Stimulated activated CD8-positive, alpha-beta memory T cell treated with anti-CD3 and anti-CD28 coated beads, Interleukin-7, amount 100 ng/mL, for 1 hour (primary cell): ENCODE measurements around the gene UNC13B.
"Not testable (repeated sequence)": the region's sequence is repeated elsewhere in the genome, so short reads cannot be mapped to it uniquely, and the experiment has no call there.

ENCODE experiments used
- DNase-seq, 2 donors: peaks; one replicate each; pipeline ENCODE4 v3.0.0-alpha.2; 2020; ENCODE audit warnings: low read depth in 2 of 2

Gene UNC13B

DNA sequence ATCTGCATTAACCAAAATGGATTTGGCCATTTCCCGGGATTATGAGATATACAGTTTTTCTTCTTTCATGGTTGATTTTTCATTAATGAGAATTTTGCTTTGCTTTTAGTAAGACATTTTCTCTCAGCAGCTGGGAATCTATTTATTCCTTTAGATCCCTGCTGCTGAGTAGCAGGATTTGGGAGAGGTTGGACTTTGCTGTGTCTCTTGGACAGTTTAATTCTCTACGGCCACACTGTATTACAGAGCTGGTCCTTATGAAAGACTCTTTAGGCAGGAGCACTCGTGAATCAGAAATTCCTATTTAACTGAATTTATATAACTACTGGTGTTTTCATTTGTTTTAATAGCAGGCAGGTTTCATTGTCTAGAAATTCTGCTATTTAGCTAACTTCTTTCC, 1.6 kb downstream of the UNC13B start:
- DNase-seq, result no peak

DNA sequence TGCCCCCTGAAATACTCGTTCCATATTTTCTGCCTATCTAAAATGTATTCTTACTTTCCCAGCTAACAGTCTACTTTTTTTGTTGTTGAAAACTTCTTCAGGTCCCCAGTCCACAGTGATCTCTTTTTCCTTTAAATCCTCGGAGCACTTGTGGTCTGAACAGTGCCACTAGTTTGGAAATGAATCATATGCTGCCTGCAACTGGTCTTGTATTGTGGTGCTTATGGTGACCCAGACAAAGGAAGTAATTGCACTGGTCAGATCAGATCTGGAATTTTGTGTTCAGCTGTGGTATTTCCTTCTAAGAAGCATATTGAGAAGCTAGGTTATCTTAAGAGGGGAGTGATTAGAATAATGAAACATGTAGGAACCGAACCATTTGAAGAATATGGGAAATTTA, 2.9 kb downstream of the UNC13B start:
- DNase-seq, result no peak

DNA sequence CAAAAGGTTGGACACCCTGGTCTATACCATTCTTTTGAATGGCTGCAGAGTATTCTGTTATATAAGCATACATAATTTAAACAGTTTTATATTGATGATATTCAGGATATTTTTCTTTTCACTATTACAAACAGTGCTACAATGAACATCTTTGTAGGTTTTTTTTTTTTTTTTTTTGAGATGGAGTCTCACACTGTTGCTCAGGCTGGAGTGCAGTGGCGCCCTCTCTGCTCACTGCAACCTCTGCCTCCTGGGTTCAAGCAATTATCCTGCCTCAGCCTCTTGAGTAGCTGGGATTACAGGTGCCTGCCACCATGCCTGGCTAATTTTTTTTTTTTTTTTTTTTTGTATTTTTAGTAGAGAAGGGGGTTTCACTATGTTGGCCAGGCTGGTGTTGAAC, 5.6 kb downstream of the UNC13B start:
- not testable (repeated sequence) for DNase-seq

DNA sequence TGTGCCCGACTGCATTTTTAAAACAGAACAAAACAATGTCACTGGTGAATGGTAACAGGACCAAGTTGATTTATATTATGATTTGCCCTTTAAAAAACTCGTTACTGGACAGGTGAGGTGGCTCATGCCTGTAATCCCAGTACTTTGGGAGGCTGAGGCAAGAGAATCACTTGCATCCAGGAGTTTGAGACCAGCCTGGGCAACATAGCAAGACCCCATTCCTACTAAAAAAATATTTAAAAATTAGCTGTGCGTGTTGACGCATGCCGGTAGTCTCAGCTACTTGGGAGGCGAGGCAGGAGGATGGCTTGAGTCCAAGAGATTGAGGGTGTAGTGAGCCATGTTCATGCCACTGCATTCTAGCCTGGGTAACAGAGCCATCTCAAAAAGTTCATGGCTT, 7.2 kb downstream of the UNC13B start:
- no peak for DNase-seq

DNA sequence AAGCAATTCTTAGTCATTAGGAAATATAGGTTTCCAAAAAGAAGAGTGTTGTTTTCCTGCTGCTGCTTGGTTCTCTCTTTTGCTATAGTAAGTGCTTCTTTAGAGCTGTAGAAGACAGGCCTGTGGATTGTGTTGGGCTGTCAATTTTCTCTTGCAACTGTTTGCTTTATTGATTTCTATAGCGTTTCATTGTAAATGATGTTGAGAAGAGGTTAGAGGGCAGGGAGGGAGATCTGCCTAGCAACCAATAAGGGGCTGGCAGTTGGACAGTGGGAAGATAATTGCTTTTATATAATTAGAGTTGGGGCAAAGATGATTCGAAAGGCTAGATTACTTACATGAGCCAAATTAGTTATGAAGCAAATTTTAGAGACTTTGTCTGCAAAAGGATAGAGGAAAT, 11.1 kb downstream of the UNC13B start:
- DNase-seq, result no peak

DNA sequence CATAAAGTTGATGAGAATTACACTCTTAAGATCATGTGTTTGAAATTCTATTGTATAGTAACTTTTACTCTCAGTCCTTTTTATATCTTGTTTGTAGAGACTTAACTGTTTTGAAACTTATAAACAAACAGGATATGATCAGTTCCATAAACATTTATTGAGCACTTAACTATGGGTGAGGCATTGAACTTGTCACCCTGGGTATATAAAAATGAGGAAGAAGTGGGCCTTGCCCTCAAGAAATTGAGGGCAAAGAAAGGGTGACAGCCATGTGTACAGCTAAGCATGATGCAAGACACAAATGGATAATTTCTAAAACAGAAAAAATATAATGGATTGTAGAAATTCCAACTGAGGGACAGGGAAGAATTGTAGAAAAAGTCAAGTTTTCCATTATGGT, 15.7 kb downstream of the UNC13B start:
- DNase-seq, result no peak

DNA sequence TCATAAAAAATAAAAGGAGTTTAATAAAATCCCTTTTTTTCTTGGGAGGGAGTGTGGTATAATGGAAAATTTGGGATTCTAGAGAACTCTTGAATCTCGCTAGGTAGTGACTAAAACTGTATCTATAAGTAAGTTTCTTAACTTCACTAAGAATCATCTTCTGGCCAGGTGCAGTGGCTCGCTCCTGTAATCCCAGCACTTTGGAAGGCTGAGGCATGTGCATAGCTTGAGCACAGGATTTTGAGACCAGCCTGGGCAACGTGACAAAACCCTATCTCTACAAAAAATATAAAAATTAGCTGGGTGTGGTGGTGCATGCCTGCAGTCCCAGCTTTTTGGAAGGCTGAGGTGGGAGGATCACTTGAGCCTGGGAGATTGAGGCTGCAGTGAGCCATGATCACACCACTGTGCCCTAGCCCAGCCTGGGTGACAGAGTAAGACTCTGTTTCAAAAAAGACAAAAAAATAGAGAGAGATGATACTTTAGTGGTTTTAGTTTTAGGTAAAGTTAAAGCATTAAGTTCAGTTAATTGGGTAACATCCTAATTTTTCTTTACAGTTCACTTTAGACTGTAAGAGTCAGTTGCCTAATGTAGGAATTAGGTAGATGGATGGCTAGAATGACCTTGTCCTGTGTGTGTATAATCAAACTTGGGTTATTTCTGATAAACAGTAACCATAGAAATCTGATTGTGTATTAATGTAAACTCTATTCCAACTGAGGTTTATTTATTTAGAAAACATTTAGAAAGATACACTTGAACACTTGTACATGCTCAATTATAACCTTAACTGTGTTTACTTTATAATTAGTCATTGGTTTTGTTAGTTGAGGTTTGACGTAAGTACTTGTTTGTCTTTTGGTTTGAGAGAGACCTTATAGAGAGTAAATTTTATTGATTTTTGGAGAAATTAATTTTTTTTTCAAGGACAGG, 17.8 kb downstream of the UNC13B start:
- no peak for DNase-seq

DNA sequence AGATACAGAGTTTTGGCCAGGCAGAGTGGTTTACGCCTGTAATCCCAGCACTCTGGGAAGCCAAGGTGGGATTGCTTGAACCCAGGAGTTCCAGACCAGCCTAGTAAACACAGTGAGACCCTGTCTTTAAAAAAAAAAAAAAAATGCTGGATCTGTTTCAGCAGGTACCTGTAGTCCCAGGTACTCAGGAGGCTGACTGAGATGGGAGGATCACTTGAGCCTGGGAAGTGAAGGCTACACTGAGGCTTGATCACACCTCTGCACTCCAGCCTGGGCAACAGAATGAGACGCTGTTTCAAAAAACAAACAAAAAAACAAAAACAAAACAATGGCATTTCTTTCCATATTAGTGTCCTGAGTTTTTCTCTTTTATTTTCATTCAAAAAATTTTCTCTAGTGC, 19.0 kb downstream of the UNC13B start:
- no peak for DNase-seq

DNA sequence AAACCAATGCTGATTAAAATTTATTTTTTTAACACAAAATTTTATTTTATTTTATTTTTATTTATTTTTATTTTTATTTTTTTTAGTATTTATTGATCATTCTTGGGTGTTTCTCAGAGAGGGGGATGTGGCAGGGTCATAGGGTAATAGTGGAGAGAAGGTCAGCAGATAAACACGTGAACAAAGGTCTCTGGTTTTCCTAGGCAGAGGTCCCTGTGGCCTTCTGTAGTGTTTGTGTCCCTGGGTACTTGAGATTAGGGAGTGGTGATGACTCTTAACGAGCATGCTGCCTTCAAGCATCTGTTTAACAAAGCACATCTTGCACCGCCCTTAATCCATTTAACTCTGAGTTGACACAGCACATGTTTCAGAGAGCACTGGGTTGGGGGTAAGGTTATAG, 20.6 kb downstream of the UNC13B start:
- DNase-seq, result not testable (repeated sequence)

DNA sequence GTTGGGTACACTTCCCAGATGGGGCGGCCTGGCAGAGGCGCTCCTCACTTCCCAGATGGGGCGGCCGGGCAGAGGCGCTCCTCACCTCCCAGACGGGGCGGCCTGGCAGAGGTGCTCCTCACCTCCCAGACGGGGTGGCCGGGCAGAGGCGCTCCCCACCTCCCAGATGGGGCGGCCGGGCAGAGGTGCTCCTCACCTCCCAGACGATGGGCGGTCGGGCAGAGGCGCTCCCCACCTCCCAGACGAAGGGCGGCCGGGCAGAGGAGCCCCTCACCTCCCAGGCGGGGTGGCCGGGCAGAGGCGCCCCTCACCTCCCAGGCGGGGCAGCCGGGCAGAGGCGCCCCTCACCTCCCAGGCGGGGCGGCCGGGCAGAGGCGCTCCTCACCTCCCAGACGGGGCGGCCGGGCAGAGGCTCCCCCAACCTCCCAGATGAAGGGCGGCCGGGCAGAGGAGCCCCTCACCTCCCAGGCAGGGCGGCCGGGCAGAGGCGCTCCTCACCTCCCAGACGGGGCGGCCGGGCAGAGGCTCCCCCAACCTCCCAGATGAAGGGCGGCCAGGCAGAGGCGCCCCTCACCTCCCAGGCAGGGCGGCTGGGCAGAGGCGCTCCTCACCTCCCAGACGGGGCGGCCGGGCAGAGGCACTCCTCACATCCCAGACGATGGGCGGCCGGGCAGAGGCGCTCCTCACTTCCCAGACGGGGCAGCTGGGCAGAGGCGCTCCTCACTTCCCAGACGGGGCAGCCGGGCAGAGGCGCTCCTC, 21.4 kb downstream of the UNC13B start:
- DNase-seq, result not testable (repeated sequence)

DNA sequence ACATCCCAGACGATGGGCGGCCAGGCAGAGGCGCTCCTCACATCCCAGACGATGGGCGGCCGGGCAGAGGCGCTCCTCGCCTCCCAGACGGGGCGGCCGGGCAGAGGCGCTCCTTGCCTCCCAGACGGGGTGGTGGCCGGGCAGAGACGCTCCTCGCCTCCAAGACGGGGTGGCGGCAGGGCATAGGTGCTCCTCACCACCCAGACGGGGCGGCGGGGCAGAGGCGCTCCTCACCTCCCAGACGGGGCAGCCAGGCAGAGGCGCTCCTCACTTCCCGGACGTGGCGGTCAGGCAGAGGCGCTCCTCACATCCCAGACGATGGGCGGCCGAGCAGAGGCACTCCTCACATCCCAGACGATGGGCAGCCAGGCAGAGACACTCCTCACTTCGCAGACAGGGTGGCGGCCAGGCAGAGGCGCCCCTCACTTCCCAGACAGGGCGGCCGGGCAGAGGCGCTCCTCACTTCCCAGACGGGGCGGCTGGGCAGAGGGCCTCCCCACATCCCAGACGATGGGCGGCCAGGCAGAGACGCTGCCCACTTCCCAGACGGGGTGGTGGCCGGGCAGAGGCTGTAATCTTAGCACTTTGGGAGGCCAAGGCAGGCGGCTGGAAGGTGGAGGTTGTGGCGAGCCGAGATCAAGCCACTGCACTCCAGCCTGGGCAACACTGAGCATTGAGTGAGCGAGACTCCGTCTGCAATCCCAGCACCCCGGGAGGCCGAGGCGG, 22.1 kb downstream of the UNC13B start:
- DNase-seq, result not testable (repeated sequence)

DNA sequence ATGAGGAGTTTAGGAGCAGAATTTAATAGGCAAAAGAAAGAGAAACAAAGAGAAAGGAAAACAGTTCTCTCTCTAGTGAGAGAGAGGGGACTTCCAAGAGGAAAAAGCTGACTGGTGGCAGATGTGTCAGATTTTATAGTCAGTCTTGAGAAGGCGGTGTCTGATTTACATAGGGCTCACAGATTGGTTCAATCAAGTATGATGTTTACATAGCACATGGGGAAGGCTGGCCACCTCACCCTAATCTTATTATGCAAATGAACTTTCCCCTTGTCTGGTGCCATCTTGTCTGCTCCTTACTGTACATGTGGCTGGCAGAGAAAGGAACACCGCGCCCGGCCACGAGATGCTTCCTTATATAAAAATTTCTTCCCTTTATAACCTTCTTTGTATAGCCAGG, 24.7 kb downstream of the UNC13B start:
- DNase-seq, result no peak

DNA sequence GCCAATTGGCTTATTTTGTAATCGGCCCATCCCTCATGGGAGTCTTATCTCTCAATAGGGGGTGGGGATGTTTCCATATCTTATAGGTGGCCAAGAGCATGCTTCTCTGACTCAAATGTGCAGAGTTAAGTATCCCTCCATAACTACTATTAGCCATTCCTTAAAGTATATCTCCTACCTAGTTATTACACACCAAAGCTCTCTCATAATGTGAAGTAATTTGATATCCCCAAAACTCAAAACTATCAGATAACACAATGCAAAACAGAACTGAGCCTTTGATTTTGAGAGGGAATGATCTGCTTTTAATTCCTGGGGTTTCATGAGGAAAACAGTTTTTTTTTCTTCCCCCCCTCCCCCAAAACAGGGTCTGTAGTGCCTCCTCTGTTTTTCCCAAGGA, 28.4 kb downstream of the UNC13B start:
- no peak for DNase-seq

DNA sequence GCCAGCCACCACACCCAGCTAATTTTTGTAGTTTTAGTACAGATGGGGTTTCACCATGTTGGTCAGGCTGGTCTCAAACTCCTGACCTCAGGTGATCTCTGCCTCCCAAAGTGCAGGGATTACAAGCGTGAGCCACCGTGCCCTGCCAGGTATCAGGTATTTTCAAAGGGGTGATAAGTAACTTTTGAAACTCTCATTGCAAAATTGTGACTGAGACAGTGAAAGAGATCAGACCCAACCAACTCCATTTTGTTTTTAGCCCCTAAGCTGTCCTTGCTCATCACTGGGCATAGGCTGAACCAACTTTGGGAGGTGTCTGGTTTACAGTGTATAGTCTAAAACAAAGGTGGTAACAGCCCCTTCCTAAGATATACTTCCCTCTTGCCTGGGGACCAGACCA, 29.3 kb downstream of the UNC13B start:
- DNase-seq, result no peak

DNA sequence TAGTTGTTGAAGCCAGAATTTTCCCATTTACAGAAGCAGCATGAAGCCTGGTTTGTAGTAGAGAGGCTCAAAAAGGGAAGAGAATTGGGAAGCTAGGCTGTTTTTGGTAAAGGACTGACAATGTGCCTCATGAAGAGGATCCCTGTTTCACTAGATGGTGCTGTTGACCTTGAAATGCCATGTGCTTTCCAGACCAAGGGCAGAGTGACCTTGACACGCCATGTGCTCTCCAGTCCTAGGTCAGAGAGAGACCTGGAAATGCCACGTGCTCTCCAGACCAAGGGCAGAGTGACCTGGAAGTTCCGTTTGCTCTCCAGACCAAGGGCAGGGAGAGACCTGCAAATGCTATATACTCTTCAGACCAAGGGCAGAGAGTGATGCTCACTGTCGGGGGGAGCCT, 32.0 kb downstream of the UNC13B start:
- DNase-seq, result no peak

DNA sequence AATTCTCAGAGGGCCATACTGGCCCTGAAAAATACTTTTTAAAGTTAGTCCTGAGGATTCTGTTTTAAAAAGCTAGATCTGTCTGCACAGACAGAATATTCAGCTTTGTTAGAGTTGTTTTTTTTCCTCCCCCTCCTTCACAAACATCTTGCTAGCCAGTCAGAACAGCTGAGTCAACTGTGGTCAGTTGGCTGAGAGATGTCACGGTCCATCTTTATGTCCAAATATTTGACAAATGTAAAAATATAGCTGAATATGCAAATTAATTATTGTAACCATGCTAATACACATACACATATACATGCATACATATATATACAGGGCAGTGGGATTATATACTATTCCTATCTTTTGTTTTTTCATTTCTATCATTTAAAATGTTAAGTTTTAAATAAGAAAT, 33.9 kb downstream of the UNC13B start:
- DNase-seq, result no peak

DNA sequence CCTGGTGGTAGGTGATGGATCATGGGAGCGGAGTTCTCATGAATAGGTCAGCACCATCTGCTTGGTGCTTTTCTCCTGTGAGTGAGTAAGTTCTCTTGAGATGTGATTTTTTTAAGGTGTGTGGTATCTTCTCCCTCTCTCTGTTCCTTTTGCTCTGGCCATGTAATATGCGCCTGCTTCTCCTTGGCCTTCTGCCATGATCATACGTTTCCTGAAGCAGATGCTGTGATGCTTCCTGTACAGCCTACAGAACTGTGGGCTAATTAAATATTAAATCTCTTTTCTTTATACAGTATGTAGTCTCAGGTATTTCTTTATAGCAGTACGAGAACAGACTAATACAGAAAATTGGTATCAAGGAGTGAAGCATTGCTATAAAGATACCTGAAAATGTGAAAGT, 36.4 kb downstream of the UNC13B start:
- no peak for DNase-seq

DNA sequence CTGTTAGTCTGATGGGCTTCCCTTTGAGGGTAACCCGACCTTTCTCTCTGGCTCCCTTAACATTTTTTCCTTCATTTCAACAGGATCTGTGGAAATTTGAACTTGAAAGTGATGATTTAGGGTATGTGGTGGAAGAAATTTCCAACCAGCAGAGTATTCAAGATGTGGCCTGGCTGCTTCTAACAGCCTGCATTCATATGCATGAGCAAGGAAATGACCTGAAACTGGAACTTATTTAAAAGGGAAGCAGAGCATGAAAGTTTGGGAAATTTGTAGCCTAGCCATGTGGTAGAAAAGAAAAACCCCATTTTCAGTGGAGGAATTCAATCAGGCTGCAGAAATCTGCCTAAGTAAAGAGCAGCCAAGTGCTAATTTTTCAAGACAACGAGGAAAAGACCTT, 41.7 kb downstream of the UNC13B start:
- DNase-seq, result no peak

DNA sequence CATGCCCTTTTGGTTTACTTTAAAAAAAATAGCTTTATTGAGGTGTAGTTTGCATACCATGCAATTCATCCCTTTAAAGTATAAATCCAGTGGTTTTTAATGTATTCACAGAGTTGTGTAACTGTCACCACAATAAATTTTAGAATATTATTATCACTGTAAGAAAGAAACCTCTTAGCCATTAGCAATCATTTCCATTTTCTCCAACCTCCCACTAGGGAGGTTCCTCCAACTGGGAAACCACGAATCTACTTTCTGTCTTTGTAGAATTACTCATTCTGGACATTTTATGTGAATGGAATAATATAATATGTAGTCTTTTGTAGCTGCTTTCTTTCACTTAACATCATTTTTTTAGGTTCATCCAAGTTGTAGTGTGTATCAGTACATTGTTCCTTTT, 43.5 kb downstream of the UNC13B start:
- DNase-seq, result no peak

DNA sequence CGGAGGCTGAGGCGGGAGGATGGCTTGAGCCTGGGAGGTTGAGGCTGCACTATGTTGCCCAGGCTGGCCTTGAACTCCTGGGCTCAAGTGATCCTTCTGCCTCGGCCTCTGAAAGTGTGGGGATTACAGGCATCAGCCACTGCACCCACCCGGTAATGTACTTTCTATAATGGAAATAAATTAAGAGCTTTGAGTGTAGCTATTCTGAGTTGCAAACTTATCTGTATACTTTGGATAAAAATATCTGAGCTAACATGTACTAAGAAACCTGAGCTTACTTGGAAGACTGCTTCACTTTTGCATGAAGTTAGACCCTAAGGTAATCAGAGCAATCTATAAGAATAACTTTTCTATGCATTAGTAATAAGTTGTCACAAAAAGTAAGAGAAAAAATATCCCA, 50.0 kb downstream of the UNC13B start:
- no peak for DNase-seq

DNA sequence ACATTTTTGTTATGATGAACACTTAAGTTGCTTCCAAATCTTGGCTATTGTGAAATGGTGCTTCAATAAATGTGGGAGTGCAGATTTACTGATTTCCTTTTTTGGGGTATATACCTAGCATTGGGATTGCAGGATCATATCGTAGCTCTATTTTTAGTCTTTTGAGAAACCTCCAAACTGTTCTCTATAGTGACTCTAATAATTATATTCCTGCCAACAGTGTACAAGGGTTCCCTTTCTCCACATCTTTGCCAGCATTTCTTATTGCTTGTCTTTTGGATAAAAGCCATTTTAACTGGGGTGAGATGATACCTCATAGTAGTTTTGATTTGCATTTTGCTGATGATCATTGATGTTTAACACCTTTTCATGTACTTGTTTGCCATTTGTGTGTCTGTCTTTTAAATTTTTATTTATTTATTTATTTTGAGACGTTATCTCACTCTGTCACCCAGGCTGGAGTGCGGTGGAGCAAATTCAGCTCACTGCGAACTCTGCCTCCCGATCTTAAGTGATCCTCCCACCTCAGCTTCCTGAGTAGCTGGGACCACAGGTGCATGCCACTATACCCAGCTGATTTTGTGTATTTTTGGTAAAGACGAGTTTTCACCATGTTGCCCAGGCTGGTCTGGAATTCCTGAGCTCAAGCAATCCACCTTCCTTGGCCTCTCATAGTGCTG, 59.0 kb downstream of the UNC13B start:
- no peak for DNase-seq

DNA sequence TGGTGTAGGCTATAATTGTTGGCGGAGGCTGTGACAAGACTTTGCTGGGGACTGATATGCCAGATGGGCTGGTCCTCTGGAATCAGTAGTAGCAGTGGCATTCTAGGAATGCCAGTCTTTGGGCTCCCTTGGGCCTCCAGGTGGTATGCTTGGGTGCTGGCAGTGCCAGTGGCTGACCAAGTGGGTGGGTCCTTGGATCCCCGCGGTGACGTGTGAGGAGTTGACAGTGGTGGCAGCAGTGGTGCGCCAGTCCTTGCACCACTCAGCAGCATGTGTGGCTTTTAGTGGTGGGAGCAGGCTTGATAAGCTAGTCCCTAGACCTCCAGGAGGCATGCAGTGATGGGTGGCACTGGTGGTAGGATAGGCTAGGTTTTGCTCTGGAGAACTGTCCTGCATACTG, 63.9 kb downstream of the UNC13B start:
- DNase-seq, result no peak
